Measurements from ENCODE around the gene CLEC14A.

GRCh38 chr14:38279572-38279971 is 23.7 kb upstream of the CLEC14A start:
- TF ChIP-seq EP300 (IDR thresholded peaks at IDR 0.05) (no peak), CTCF (IDR thresholded peaks at IDR 0.05) (no peak), POLR2A (IDR thresholded peaks at IDR 0.05) (no peak)

Measured in sigmoid colon (tissue), 4 donors.